Measurements from ENCODE around the gene SURF4.

Gene SURF4

GRCh38 chr9:133403766-133404453 is 28.1 kb upstream of the SURF4 start:
- TF ChIP-seq FOXM1 (IDR thresholded peaks at IDR 0.05; ENCODE audit: borderline replicate concordance, low read depth) (no peak), ZBTB7A (IDR thresholded peaks at IDR 0.05; ENCODE audit: low read depth) (no peak), RAD21 (IDR thresholded peaks at IDR 0.05; ENCODE audit: low read depth) (peak; percentile 66), CREB1 (IDR thresholded peaks at IDR 0.05; ENCODE audit: low read depth) (no peak)

GRCh38 chr9:133402689-133403088 is 26.8 kb upstream of the SURF4 start:
- no peak for TF ChIP-seq NFIC (IDR thresholded peaks at IDR 0.05)
- TF ChIP-seq FOXM1 (IDR thresholded peaks at IDR 0.05; ENCODE audit: borderline replicate concordance, low read depth), result no peak
- TF ChIP-seq REST (IDR thresholded peaks at IDR 0.05; ENCODE audit: low read depth), result no peak
- no peak for TF ChIP-seq TEAD4 (IDR thresholded peaks at IDR 0.05)
- TF ChIP-seq RAD21 (IDR thresholded peaks at IDR 0.05; ENCODE audit: low read depth), result no peak
- TF ChIP-seq YY1 (IDR thresholded peaks at IDR 0.05; ENCODE audit: low read depth), result no peak
- no peak for TF ChIP-seq USF1 (IDR thresholded peaks at IDR 0.05)
- TF ChIP-seq ZBTB7A (IDR thresholded peaks at IDR 0.05; ENCODE audit: low read depth), result no peak
- TF ChIP-seq EP300 (IDR thresholded peaks at IDR 0.05; ENCODE audit: borderline replicate concordance), result no peak
- no peak for TF ChIP-seq CEBPB (IDR thresholded peaks at IDR 0.05)
- TF ChIP-seq TAF1 (IDR thresholded peaks at IDR 0.05; ENCODE audit: low read depth), result no peak
- TF ChIP-seq CREB1 (IDR thresholded peaks at IDR 0.05; ENCODE audit: low read depth), result no peak
- no peak for TF ChIP-seq TCF12 (IDR thresholded peaks at IDR 0.05; ENCODE audit: low read depth)
- TF ChIP-seq EGR1 (IDR thresholded peaks at IDR 0.05), result no peak
- no peak for TF ChIP-seq MAX (IDR thresholded peaks at IDR 0.05)

GRCh38 chr9:133401588-133401987 is 25.7 kb upstream of the SURF4 start:
- TF ChIP-seq ZBTB7A (IDR thresholded peaks at IDR 0.05; ENCODE audit: low read depth), result no peak

- TF ChIP-seq CEBPB (IDR thresholded peaks at IDR 0.05), result no peak
- no peak for TF ChIP-seq USF1 (IDR thresholded peaks at IDR 0.05)
- TF ChIP-seq EGR1 (IDR thresholded peaks at IDR 0.05), result no peak
- TF ChIP-seq RAD21 (IDR thresholded peaks at IDR 0.05; ENCODE audit: low read depth), result no peak
- TF ChIP-seq NFIC (IDR thresholded peaks at IDR 0.05), result no peak
- TF ChIP-seq TEAD4 (IDR thresholded peaks at IDR 0.05), result no peak
- no peak for TF ChIP-seq YY1 (IDR thresholded peaks at IDR 0.05; ENCODE audit: low read depth)
- TF ChIP-seq TCF12 (IDR thresholded peaks at IDR 0.05; ENCODE audit: low read depth), result no peak
- TF ChIP-seq ZBTB7A (IDR thresholded peaks at IDR 0.05; ENCODE audit: low read depth), result no peak
- no peak for TF ChIP-seq CREB1 (IDR thresholded peaks at IDR 0.05; ENCODE audit: low read depth)
- no peak for TF ChIP-seq FOXM1 (IDR thresholded peaks at IDR 0.05; ENCODE audit: borderline replicate concordance, low read depth)
- no peak for TF ChIP-seq TAF1 (IDR thresholded peaks at IDR 0.05; ENCODE audit: low read depth)
- TF ChIP-seq MAX (IDR thresholded peaks at IDR 0.05), result no peak
- no peak for TF ChIP-seq REST (IDR thresholded peaks at IDR 0.05; ENCODE audit: low read depth)
- no peak for TF ChIP-seq EP300 (IDR thresholded peaks at IDR 0.05; ENCODE audit: borderline replicate concordance)
Observed at GRCh38 chr9:133400292-133400691, 24.4 kb upstream of the SURF4 start.

GRCh38 chr9:133397895-133398294 is 22.0 kb upstream of the SURF4 start:
- no peak for TF ChIP-seq RAD21 (IDR thresholded peaks at IDR 0.05; ENCODE audit: low read depth)
- TF ChIP-seq CREB1 (IDR thresholded peaks at IDR 0.05; ENCODE audit: low read depth), result no peak
- TF ChIP-seq EP300 (IDR thresholded peaks at IDR 0.05; ENCODE audit: borderline replicate concordance), result no peak
- TF ChIP-seq FOXM1 (IDR thresholded peaks at IDR 0.05; ENCODE audit: borderline replicate concordance, low read depth), result no peak
- no peak for TF ChIP-seq TCF12 (IDR thresholded peaks at IDR 0.05; ENCODE audit: low read depth)
- no peak for TF ChIP-seq TEAD4 (IDR thresholded peaks at IDR 0.05)
- TF ChIP-seq CEBPB (IDR thresholded peaks at IDR 0.05), result no peak
- no peak for TF ChIP-seq EGR1 (IDR thresholded peaks at IDR 0.05)
- no peak for TF ChIP-seq NFIC (IDR thresholded peaks at IDR 0.05)
- no peak for TF ChIP-seq YY1 (IDR thresholded peaks at IDR 0.05; ENCODE audit: low read depth)
- TF ChIP-seq ZBTB7A (IDR thresholded peaks at IDR 0.05; ENCODE audit: low read depth), result no peak
- no peak for TF ChIP-seq MAX (IDR thresholded peaks at IDR 0.05)
- no peak for TF ChIP-seq USF1 (IDR thresholded peaks at IDR 0.05)

Data from Ishikawa (cell line).